SK-N-MC (cell line): ENCODE results near the gene TYSND1.
"Not testable (repeated sequence)": the region's sequence is repeated elsewhere in the genome, so short reads cannot be mapped to it uniquely, and the experiment has no call there.

Source experiments
- DNase-seq: peaks from one replicate; pipeline ENCODE4 v3.0.0-alpha.2; 2011; ENCODE audit warnings: low read depth, low spot score
- H3K27ac ChIP-seq: fragments of 200-600 bp; sonication (generic); 2 replicates; pipeline ENCODE4 v1.5.1; 2016; ENCODE audit warnings: mixed run types
- H3K36me3 ChIP-seq: fragments of 200-600 bp; sonication (generic); 2 replicates; pipeline ENCODE4 v1.6.1; 2017; ENCODE audit warnings: antibody characterized with exemption, low read length, mixed read lengths; ENCODE audit not compliant: insufficient read depth
- H3K4me3 ChIP-seq: fragments of 200-600 bp; sonication (generic); 2 replicates; pipeline ENCODE4 v1.5.1; 2016
- H3K9ac ChIP-seq: fragments of 200-600 bp; sonication (generic); 2 replicates; pipeline ENCODE4 v1.8.0; 2017; ENCODE audit warnings: mixed run types, mixed read lengths; ENCODE audit not compliant: insufficient read length
- H3K9me3 ChIP-seq: fragments of 200-600 bp; sonication (generic); 2 replicates; pipeline ENCODE4 v1.6.1; 2017; ENCODE audit warnings: low read depth, mild to moderate bottlenecking, antibody characterized with exemption, low read length, moderate library complexity, mixed read lengths
- EZH2 ChIP-seq: fragments of 200-600 bp; sonication (generic); IDR thresholded peaks from one replicate; pipeline ENCODE4 v1.6.1; 2017; ENCODE audit warnings: antibody characterized with exemption
- FOXP2 ChIP-seq: optimal IDR thresholded peaks from 2 replicates; pipeline ENCODE3; 2011; ENCODE audit warnings: mild to moderate bottlenecking, moderate library complexity; ENCODE audit not compliant: insufficient read depth; ENCODE audit errors: extremely low read length, control extremely low read depth
- POLR2AphosphoS5 ChIP-seq: IDR thresholded peaks from 2 replicates; pipeline ENCODE4 v1.6.1; 2012; ENCODE audit warnings: mild to moderate bottlenecking, low read depth, low read length, borderline replicate concordance

Gene TYSND1

GRCh38 chr10:70131560-70131937 is 15.0 kb downstream of the TYSND1 start:
- Histone ChIP-seq H3K4me3 (no peak overlapping the region), H3K9ac (no peak overlapping the region)

GRCh38 chr10:70130878-70131559 is 15.5 kb downstream of the TYSND1 start:
- Histone ChIP-seq H3K9ac (no peak overlapping the region), H3K4me3 (no peak overlapping the region)

More at GRCh38 chr10:70131560-70131937, 15.0 kb downstream of the TYSND1 start:
- no peak for DNase-seq
- TF ChIP-seq POLR2AphosphoS5: no peak
- TF ChIP-seq EZH2: no peak
- TF ChIP-seq FOXP2: no peak
- H3K27ac ChIP-seq: no peak overlapping the region
- H3K9me3 ChIP-seq: no peaks in the 10 kb centered on the region
- no peaks in the 10 kb centered on the region for H3K36me3 ChIP-seq

DNA sequence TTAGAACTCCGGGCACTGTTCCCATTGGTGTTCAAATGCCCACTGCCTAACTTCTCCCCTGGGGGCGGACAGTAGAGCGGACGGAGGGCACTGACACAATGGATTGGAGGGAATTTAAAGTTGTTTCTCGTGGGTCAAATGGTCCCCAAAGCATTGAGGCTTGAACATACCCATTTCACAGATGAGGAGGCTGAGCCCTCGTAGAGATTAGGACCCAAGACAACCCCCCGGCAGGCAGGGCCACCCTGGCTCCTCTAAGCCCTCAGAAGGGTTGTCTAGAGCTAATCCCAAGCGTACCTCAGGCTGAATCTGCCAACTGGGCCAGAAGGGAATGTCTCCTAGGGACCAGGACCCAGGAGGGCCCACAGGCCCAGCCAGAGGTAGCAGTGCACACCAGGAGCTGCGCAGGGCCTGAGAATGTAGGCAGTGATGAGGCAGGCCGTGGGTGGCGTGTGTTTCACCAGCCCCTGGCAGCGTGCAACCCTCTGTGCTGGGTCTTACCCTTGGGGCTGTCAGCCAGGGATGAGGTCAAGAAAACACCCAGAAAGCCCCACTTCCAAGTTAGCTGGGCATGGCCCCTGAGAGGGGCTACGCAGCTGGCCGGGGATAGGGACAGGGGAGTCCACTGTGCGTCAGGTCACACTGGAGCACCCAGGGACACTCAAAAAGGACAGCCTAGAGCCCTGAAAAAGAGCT is 19.7 kb downstream of the TYSND1 start:
- Histone ChIP-seq H3K36me3 (no peaks in the 10 kb centered on the region), H3K9ac (no peak overlapping the region), H3K27ac (no peak overlapping the region), H3K9me3 (no peaks in the 10 kb centered on the region), H3K4me3 (no peak overlapping the region)
- no peak for DNase-seq
- TF ChIP-seq EZH2: no peak
- TF ChIP-seq POLR2AphosphoS5: no peak
- no peak for TF ChIP-seq FOXP2

More at GRCh38 chr10:70130878-70131559, 15.5 kb downstream of the TYSND1 start:
- no peaks in the 10 kb centered on the region for H3K9me3 ChIP-seq
- TF ChIP-seq EZH2 (no peak), POLR2AphosphoS5 (no peak), FOXP2 (no peak)
- no peaks in the 10 kb centered on the region for H3K36me3 ChIP-seq
- H3K27ac ChIP-seq: no peak overlapping the region
- no peak for DNase-seq

GRCh38 chr10:70125918-70126552 is 20.5 kb downstream of the TYSND1 start:
- Histone ChIP-seq H3K36me3 (no peaks in the 10 kb centered on the region), H3K27ac (no peak overlapping the region), H3K4me3 (no peak overlapping the region), H3K9ac (no peak overlapping the region), H3K9me3 (no peaks in the 10 kb centered on the region)
- DNase-seq: no peak
- TF ChIP-seq FOXP2 (no peak), POLR2AphosphoS5 (no peak), EZH2 (no peak)

DNA sequence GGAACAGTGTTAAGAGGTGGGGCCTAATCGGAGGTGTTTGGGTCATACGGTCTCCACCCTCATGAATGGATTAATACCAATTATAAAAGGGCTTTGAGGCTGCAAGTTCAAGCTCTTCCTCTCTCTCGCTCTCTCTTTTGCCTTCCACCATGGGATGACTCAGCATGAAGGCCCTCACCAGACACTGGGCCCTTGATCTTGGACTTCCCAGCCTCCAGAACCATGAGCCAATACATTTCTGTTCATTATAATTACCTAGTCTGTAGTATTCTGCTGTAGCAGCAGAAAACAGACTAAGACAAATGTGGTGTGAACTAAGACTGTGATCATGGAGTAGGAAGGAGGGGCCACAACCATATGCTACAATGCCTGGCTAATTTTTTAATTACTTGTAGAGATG is 21.6 kb downstream of the TYSND1 start:
- Histone ChIP-seq H3K36me3 (no peaks in the 10 kb centered on the region), H3K9me3 (no peaks in the 10 kb centered on the region), H3K4me3 (no peak overlapping the region), H3K9ac (no peak overlapping the region), H3K27ac (no peak overlapping the region)
- no peak for TF ChIP-seq POLR2AphosphoS5
- TF ChIP-seq EZH2: no peak
- no peak for TF ChIP-seq FOXP2
- no peak for DNase-seq

- H3K27ac ChIP-seq: no peak overlapping the region
- no peak overlapping the region for H3K9ac ChIP-seq
- no peak for DNase-seq
- no peaks in the 10 kb centered on the region for H3K36me3 ChIP-seq
- H3K9me3 ChIP-seq: no peaks in the 10 kb centered on the region
- H3K4me3 ChIP-seq: no peak overlapping the region
- TF ChIP-seq FOXP2: no peak
- no peak for TF ChIP-seq POLR2AphosphoS5
- TF ChIP-seq EZH2: no peak
Observed at GRCh38 chr10:70124415-70124814, 22.1 kb downstream of the TYSND1 start.

GRCh38 chr10:70123817-70124216 is 22.7 kb downstream of the TYSND1 start:
- TF ChIP-seq FOXP2 (no peak), EZH2 (no peak), POLR2AphosphoS5 (no peak)
- no peaks in the 10 kb centered on the region for H3K36me3 ChIP-seq
- H3K4me3 ChIP-seq: no peak overlapping the region
- H3K9me3 ChIP-seq: no peaks in the 10 kb centered on the region
- DNase-seq: no peak
- no peak overlapping the region for H3K27ac ChIP-seq
- H3K9ac ChIP-seq: no peak overlapping the region

GRCh38 chr10:70123166-70123565 is 23.3 kb downstream of the TYSND1 start:
- not testable (repeated sequence) for H3K4me3 ChIP-seq, DNase-seq, H3K36me3 ChIP-seq, H3K27ac ChIP-seq, H3K9me3 ChIP-seq, H3K9ac ChIP-seq

DNA sequence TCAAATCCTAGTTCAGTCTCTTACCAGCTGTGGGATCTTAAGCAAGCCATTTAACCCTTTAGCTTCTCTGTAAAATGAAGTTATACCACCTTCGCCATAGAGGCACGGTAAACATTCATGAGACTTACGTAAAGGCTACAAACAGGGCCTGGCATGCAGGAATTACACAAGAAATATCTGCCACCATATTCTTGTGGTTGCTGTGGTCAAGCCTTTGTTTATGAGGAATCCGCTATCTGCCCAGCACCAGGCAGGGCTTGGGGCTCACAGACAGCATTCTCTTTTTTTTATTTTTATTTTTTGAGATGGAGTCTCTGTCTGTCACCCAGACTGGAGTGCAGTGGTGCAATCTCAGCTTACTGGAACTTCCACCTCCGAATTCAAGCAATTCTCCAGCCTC is 23.8 kb downstream of the TYSND1 start:
- Histone ChIP-seq H3K36me3 (no peaks in the 10 kb centered on the region), H3K27ac (no peak overlapping the region), H3K9ac (no peak overlapping the region), H3K4me3 (no peak overlapping the region), H3K9me3 (no peaks in the 10 kb centered on the region)
- DNase-seq: no peak
- TF ChIP-seq POLR2AphosphoS5: no peak
- no peak for TF ChIP-seq EZH2
- TF ChIP-seq FOXP2: no peak
